H1 (cell line): ENCODE results near the gene TMEM52B. TPM values are rescaled to one million over a fixed set of nuclear protein-coding genes. Genes with fewer than 3 reads are reported as not detected.

ENCODE experiments used
- CTCF ChIA-PET: fragments of 300-600 bp; sonication (Branson Sonifier 250); formaldehyde crosslinking; loops from one replicate; lab custom pipeline; 2021; ENCODE audit not compliant: partially characterized antibody; lab: Charles Lee
- POLR2A ChIA-PET: fragments of 300-600 bp; sonication (Branson Sonifier 250); formaldehyde crosslinking; loops from one replicate; lab custom pipeline; 2021; ENCODE audit warnings: inconsistent platforms; ENCODE audit not compliant: partially characterized antibody; lab: Charles Lee
- DNase-seq, 2 experiments: peaks; one replicate each; pipeline versions ENCODE4 v3.0.0 to v3.0.0-alpha.2; 2010 to 2022; ENCODE audit warnings: low spot score in 2 of 2, low read depth in 1 of 2, mixed read lengths in 1 of 2
- FAIRE-seq: peaks from 2 replicates; lab custom pipeline; 2011; peaks lifted over from hg19 to GRCh38; lab: Jason Lieb, UNC
- H2AFZ ChIP-seq: 2 replicates; pipeline ENCODE4 v1.8.1; 2012; ENCODE audit warnings: low read length, inconsistent platforms
- H2AK5ac ChIP-seq: 2 replicates; pipeline ENCODE4 v1.6.1; 2013; ENCODE audit warnings: low read depth, low read length
- H2BK120ac ChIP-seq: replicated peaks from 2 replicates; pipeline ENCODE3; 2013; ENCODE audit warnings: low read depth, low read length, inconsistent platforms
- H2BK12ac ChIP-seq: 2 replicates; pipeline ENCODE4 v1.6.1; 2013; ENCODE audit warnings: low read depth, low read length
- H2BK15ac ChIP-seq: 2 replicates; pipeline ENCODE4 v1.6.1; 2013; ENCODE audit warnings: low read length
- H2BK20ac ChIP-seq: 2 replicates; pipeline ENCODE4 v1.6.1; 2013; ENCODE audit warnings: low read length
- H2BK5ac ChIP-seq: 2 replicates; pipeline ENCODE4 v1.6.1; 2013; ENCODE audit warnings: low read depth, low read length
- H3K14ac ChIP-seq: 2 replicates; pipeline ENCODE4 v1.6.1; 2013; ENCODE audit warnings: inconsistent platforms; ENCODE audit not compliant: insufficient read length
- H3K18ac ChIP-seq: 2 replicates; pipeline ENCODE4 v1.6.1; 2013; ENCODE audit warnings: low read length; ENCODE audit errors: extremely low read depth
- H3K23ac ChIP-seq: 2 replicates; pipeline ENCODE4 v1.6.1; 2013; ENCODE audit warnings: inconsistent platforms; ENCODE audit not compliant: insufficient read length
- H3K23me2 ChIP-seq: 2 replicates; pipeline ENCODE4 v1.6.1; 2013; ENCODE audit warnings: low read depth, low read length
- H3K27ac ChIP-seq: 2 replicates; pipeline ENCODE4 v1.6.1; 2011; ENCODE audit warnings: low read depth, low read length, inconsistent platforms
- H3K27me3 ChIP-seq, 4 experiments: replicated peaks in 1 of 4; 1 replicate in 1 of 4; 2 replicates in 3 of 4; pipeline versions ENCODE4 v1.6.1 to v1.8.1; 2011 to 2013; ENCODE audit warnings: low read length in 3 of 4, mild to moderate bottlenecking in 3 of 4, inconsistent platforms in 2 of 4, mixed read lengths in 2 of 4, moderate library complexity in 1 of 4; ENCODE audit not compliant: control insufficient read depth in 3 of 4, insufficient read depth in 3 of 4; ENCODE audit errors: extremely low read depth in 1 of 4
- H3K36me3 ChIP-seq, 4 experiments: 2 replicates each; pipeline versions ENCODE4 v1.6.1 to v1.8.1; 2011 to 2013; ENCODE audit warnings: mild to moderate bottlenecking in 4 of 4, low read length in 3 of 4, moderate library complexity in 2 of 4, control low read depth in 1 of 4, inconsistent platforms in 1 of 4; ENCODE audit not compliant: insufficient read depth in 4 of 4, control insufficient read depth in 2 of 4
- H3K4ac ChIP-seq: replicated peaks from 2 replicates; pipeline ENCODE3; 2013; ENCODE audit warnings: low read length, low read depth, mixed read lengths, inconsistent platforms; ENCODE audit not compliant: insufficient read length
- H3K4me1 ChIP-seq, 4 experiments: replicated peaks in 1 of 4; 1 replicate in 1 of 4; 2 replicates in 3 of 4; pipeline versions ENCODE4 v1.6.1 to v1.8.1; 2011 to 2013; ENCODE audit warnings: low read length in 3 of 4, inconsistent platforms in 2 of 4, mixed read lengths in 1 of 4; ENCODE audit not compliant: insufficient read depth in 4 of 4, control insufficient read depth in 3 of 4
- H3K4me2 ChIP-seq, 2 experiments: 2 replicates each; pipeline versions ENCODE4 v1.6.1 to v1.8.1; 2011 to 2013; ENCODE audit warnings: low read depth in 2 of 2, low read length in 2 of 2, control low read depth in 1 of 2, inconsistent platforms in 1 of 2, mild to moderate bottlenecking in 1 of 2; ENCODE audit not compliant: insufficient read depth in 1 of 2
- H3K4me3 ChIP-seq, 4 experiments: fragments of 200-600, 300-600 bp in 1 of 4; sonication (generic), shearing (Covaris generic), sonication (Bioruptor Twin) in 1 of 4; 2 replicates each; pipeline versions ENCODE4 v1.5.1 to v1.8.1; 2011 to 2016; ENCODE audit warnings: low read length in 4 of 4, low read depth in 3 of 4, control low read depth in 2 of 4, inconsistent platforms in 2 of 4, mild to moderate bottlenecking in 2 of 4, mixed read lengths in 1 of 4, moderate library complexity in 1 of 4; ENCODE audit not compliant: insufficient read depth in 2 of 4; ENCODE audit errors: extremely low read depth in 1 of 4
- H3K56ac ChIP-seq: replicated peaks from 2 replicates; pipeline ENCODE3; 2013; ENCODE audit warnings: low read depth, mild to moderate bottlenecking, mixed read lengths, low read length, inconsistent platforms; ENCODE audit not compliant: insufficient read length
- H3K79me1 ChIP-seq: 2 replicates; pipeline ENCODE4 v1.6.1; 2013; ENCODE audit warnings: low read depth, low read length, control low read depth
- H3K79me2 ChIP-seq, 2 experiments: 2 replicates each; pipeline versions ENCODE4 v1.6.1 to v1.8.1; 2012 to 2013; ENCODE audit warnings: low read length in 2 of 2, mild to moderate bottlenecking in 2 of 2, inconsistent platforms in 1 of 2; ENCODE audit not compliant: insufficient read depth in 2 of 2, control insufficient read depth in 1 of 2
- H3K9ac ChIP-seq, 4 experiments: replicated peaks in 1 of 4; 1 replicate in 1 of 4; 2 replicates in 3 of 4; pipeline versions ENCODE4 v1.6.1 to v1.8.1; 2011 to 2013; ENCODE audit warnings: low read depth in 3 of 4, low read length in 3 of 4, control low read depth in 2 of 4, mild to moderate bottlenecking in 2 of 4, moderate library complexity in 2 of 4, inconsistent platforms in 1 of 4; ENCODE audit errors: extremely low read depth in 1 of 4
- H3K9me3 ChIP-seq, 2 experiments: 2 replicates each; pipeline versions ENCODE4 v1.6.1 to v1.8.1; 2012 to 2013; ENCODE audit warnings: mild to moderate bottlenecking in 2 of 2, moderate library complexity in 2 of 2, control low read depth in 1 of 2, inconsistent platforms in 1 of 2, low read depth in 1 of 2, low read length in 1 of 2, mixed read lengths in 1 of 2; ENCODE audit not compliant: insufficient read depth in 2 of 2
- H4K20me1 ChIP-seq, 2 experiments: replicated peaks in 1 of 2; 2 replicates each; pipeline versions ENCODE3 to v1.8.1; 2011 to 2013; ENCODE audit warnings: inconsistent platforms in 2 of 2, low read length in 2 of 2, mild to moderate bottlenecking in 1 of 2; ENCODE audit not compliant: insufficient read depth in 2 of 2, control insufficient read depth in 1 of 2
- H4K5ac ChIP-seq: 2 replicates; pipeline ENCODE4 v1.6.1; 2013; ENCODE audit warnings: low read length, low read depth, mixed read lengths, inconsistent platforms; ENCODE audit not compliant: insufficient read length
- H4K8ac ChIP-seq: 2 replicates; pipeline ENCODE4 v1.8.0; 2013; ENCODE audit warnings: mild to moderate bottlenecking, moderate library complexity, low read length, inconsistent platforms; ENCODE audit not compliant: insufficient read depth; ENCODE audit errors: extremely low read depth
- H4K91ac ChIP-seq: replicated peaks from 2 replicates; pipeline ENCODE3; 2013; ENCODE audit warnings: low read length, mixed read lengths, inconsistent platforms; ENCODE audit not compliant: insufficient read length
- BRCA1 ChIP-seq: IDR thresholded peaks from 2 replicates; pipeline ENCODE4 v1.6.1; 2012; ENCODE audit warnings: low read depth, low read length, improper control_type of control experiment
- EZH2 ChIP-seq: fragments of 200-600 bp; sonication (generic); IDR thresholded peaks from 2 replicates; pipeline ENCODE4 v1.7.1; 2012; ENCODE audit warnings: low read depth, mild to moderate bottlenecking, moderate library complexity, low read length, inconsistent platforms; ENCODE audit not compliant: severe bottlenecking
- GTF2F1 ChIP-seq: IDR thresholded peaks from 2 replicates; pipeline ENCODE4 v1.6.1; 2012; ENCODE audit warnings: low read depth, low read length, improper control_type of control experiment, borderline replicate concordance
- HDAC6 ChIP-seq: IDR thresholded peaks from one replicate; pipeline ENCODE4 v1.7.1; 2012; ENCODE audit warnings: low read depth, mild to moderate bottlenecking, inconsistent platforms, low read length, moderate library complexity
- KDM4A ChIP-seq: IDR thresholded peaks from one replicate; pipeline ENCODE4 v1.7.1; 2012; ENCODE audit warnings: low read depth, mild to moderate bottlenecking, moderate library complexity, low read length, inconsistent platforms; ENCODE audit not compliant: severe bottlenecking
- NANOG ChIP-seq: IDR thresholded peaks from 2 replicates; pipeline ENCODE4 v1.6.1; 2011; ENCODE audit warnings: low read length, low read depth, mild to moderate bottlenecking, inconsistent platforms; ENCODE audit not compliant: insufficient read depth, poor library complexity, severe bottlenecking
- PHF8 ChIP-seq: fragments of 200-600 bp; sonication (generic); conservative IDR thresholded peaks from 2 replicates; pipeline ENCODE4 v1.7.1; 2012; ENCODE audit warnings: low read depth, mild to moderate bottlenecking, inconsistent platforms, low read length, moderate library complexity
- POLR2A ChIP-seq, 2 experiments: IDR thresholded peaks; 1 replicate in 1 of 2; 2 replicates in 1 of 2; pipeline ENCODE4 v1.6.1; 2011; ENCODE audit warnings: low read depth in 2 of 2, low read length in 2 of 2, mild to moderate bottlenecking in 2 of 2; ENCODE audit errors: control extremely low read depth in 1 of 2
- RAD21 ChIP-seq, 2 experiments: IDR thresholded peaks in 1 of 2; conservative IDR thresholded peaks in 1 of 2; 2 replicates each; pipeline ENCODE4 v1.6.1; 2011; ENCODE audit warnings: low read depth in 2 of 2, low read length in 2 of 2, improper control_type of control experiment in 1 of 2, inconsistent platforms in 1 of 2, mild to moderate bottlenecking in 1 of 2, moderate library complexity in 1 of 2
- SIX5 ChIP-seq: IDR thresholded peaks from 2 replicates; pipeline ENCODE4 v1.6.1; 2011; ENCODE audit warnings: mild to moderate bottlenecking, low read depth, low read length
- SP4 ChIP-seq: IDR thresholded peaks from 2 replicates; pipeline ENCODE4 v1.6.1; 2012; ENCODE audit warnings: low read length, inconsistent platforms
- TAF1 ChIP-seq: IDR thresholded peaks from 2 replicates; pipeline ENCODE4 v1.6.1; 2011; ENCODE audit warnings: mild to moderate bottlenecking, low read depth, low read length
- TAF7 ChIP-seq: optimal IDR thresholded peaks from 2 replicates; pipeline ENCODE3; 2011; ENCODE audit warnings: low read depth, mild to moderate bottlenecking, inconsistent platforms, low read length, moderate library complexity, borderline replicate concordance
- WGBS, 2 experiments: shearing (Covaris generic) in 1 of 2; methylation state at CpG; one replicate each; pipeline versions ENCODE4 v1.1.6 to v1.1.7; 2013 to 2015; ENCODE audit warnings: low lambda C conversion rate in 2 of 2, mixed read lengths in 2 of 2, inconsistent platforms in 1 of 2, low coverage in 1 of 2, missing lambda C conversion rate in 1 of 2; ENCODE audit not compliant: insufficient replicate concordance in 2 of 2, insufficient coverage in 1 of 2, insufficient read length in 1 of 2; ENCODE audit errors: extremely low coverage in 1 of 2, missing lambda C conversion rate in 1 of 2; 5-methylcytosine and 5-hydroxymethylcytosine counted together
- polyA plus RNA-seq, 7 experiments: library from polyadenylated mRNA; depleted of rRNA in 3 of 7; stranded (reverse) in 5 of 7; unstranded in 2 of 7; fragments of >200 nt in 5 of 7; fragments of 200-250 nt in 2 of 7; gene quantifications; 1 replicate in 5 of 7; 2 replicates in 1 of 7; 4 replicates in 1 of 7; pipeline versions ENCODE4 v1.2.1 to v1.2.3, GENCODE V29; 2011 to 2013; ENCODE audit warnings: missing spikeins in 2 of 7, mixed read lengths in 2 of 7
- total RNA-seq: library from RNA; stranded (reverse); fragmentation: NEBNext Ultra II Directional; extraction: Animal tissue kit (Norgen Biotek cat#: 25700); gene quantifications from 2 replicates; pipeline ENCODE4 v1.2.1, GENCODE V29; 2021

Gene TMEM52B
- total and polyA plus RNA-seq, 2 of the 8 experiments (the other 6 are each of a cell fraction or from before 2014, with no cell fraction given), result not detected

- DNase-seq (no peak), FAIRE-seq (no peak)
- no peaks in the 10 kb centered on the region for H3K79me1 ChIP-seq
- H2AFZ ChIP-seq, result no peak overlapping the region
- no peak overlapping the region for H2BK15ac ChIP-seq
- TF ChIP-seq TAF1 (no peak), GTF2F1 (no peak), SP4 (no peak), SIX5 (no peak), HDAC6 (no peak), TAF7 (no peak), PHF8 (no peak), RAD21 (IDR thresholded peaks at IDR 0.05 in 1 of 2, conservative IDR thresholded peaks at IDR 0.05 in 1 of 2; ENCODE audit: low read depth in 2 of 2, low read length in 2 of 2) (no peak), EZH2 (no peak), BRCA1 (no peak), POLR2A (IDR thresholded peaks at IDR 0.05; ENCODE audit: control extremely low read depth in 1 of 2, low read depth in 2 of 2, low read length in 2 of 2) (no peak), KDM4A (no peak), NANOG (no peak)
- no peak overlapping the region for H3K9ac ChIP-seq
- no peaks in the 10 kb centered on the region for H3K27me3 ChIP-seq
- 93% methylated on average over 5 of the region's 5 CpGs; no CpG with 5 or more reads in 1 of the 2 experiments for WGBS, 2 experiments
- H3K23me2 ChIP-seq, result no peaks in the 10 kb centered on the region
- no peaks in the 10 kb centered on the region for H3K4me1 ChIP-seq
- no peaks in the 10 kb centered on the region for H3K79me2 ChIP-seq
- no peak overlapping the region for H3K4me3 ChIP-seq
- no peaks in the 10 kb centered on the region for H3K9me3 ChIP-seq
- POLR2A ChIA-PET, result interaction anchor here (1.5 kb wide), 1 partner anchor 23 kb away, joined by 5 read pairs; no protein-coding TSS in a partner anchor
- no peaks in the 10 kb centered on the region for H4K20me1 ChIP-seq
- CTCF ChIA-PET, result interaction anchor here (0.5 to 2.6 kb wide), 5 partner anchors 14 to 60 kb away, joined by 3 to 10 read pairs (median 3); no protein-coding TSS in a partner anchor
- H3K36me3 ChIP-seq, result no peaks in the 10 kb centered on the region
- H2BK20ac ChIP-seq, result no peak overlapping the region
- H2AK5ac ChIP-seq, result no peak overlapping the region
- H3K27ac ChIP-seq, result no peak overlapping the region
- H2BK12ac ChIP-seq, result no peak overlapping the region
- no peak overlapping the region for H2BK120ac ChIP-seq
- no peak overlapping the region for H2BK5ac ChIP-seq
- H3K23ac ChIP-seq, result no peak overlapping the region
- no peak overlapping the region for H3K4ac ChIP-seq
- no peak overlapping the region for H4K5ac ChIP-seq
- no peak overlapping the region for H4K8ac ChIP-seq
- H3K4me2 ChIP-seq, result no peak overlapping the region
- no peak overlapping the region for H3K56ac ChIP-seq
- H3K18ac ChIP-seq, result no peak overlapping the region
- no peak overlapping the region for H3K14ac ChIP-seq
- no peak overlapping the region for H4K91ac ChIP-seq
Observed at GRCh38 chr12:10175846-10176636, 2.8 kb upstream of the TMEM52B start.
